Measurements from ENCODE around the gene GPRASP3. TPM values are rescaled to one million over a fixed set of nuclear protein-coding genes. Genes with fewer than 3 reads are reported as not detected.

The GPRASP3 gene
- total RNA-seq, 4 donors from 2014 or later, result 2.5 to 7.0 (median 3.0) TPM

DNA sequence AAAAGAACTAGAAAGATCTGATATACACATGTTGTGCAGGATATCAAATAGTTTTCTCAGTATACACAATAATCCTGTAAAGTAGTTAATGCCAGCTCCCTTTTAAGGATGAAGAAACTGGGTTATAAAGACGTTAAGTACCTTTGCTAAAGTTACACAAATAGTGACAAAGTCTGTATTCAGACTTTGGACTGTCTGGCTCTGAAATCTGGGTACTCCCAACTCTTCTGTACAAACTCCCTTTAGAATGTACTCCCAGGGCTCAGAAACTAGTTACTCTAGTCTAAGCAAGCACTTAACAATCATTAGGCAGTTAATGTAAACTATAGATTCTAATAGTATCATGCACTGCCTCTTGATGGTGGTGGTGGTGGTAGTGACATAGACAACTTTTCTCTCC is 7.2 kb downstream of the GPRASP3 start:
- H3K9me3 ChIP-seq, result no peaks in the 10 kb centered on the region
- DNase-seq (ENCODE audit: low spot score in 2 of 2), result no peak
- 51 to 95% methylated on average over 1 of the region's 1 CpG for WGBS, 2 donors
- no peak overlapping the region for H3K4me3 ChIP-seq
- no peak for TF ChIP-seq CTCF (IDR thresholded peaks at IDR 0.05)
- no peak for TF ChIP-seq EP300 (IDR thresholded peaks at IDR 0.05)
- no peak for TF ChIP-seq POLR2A (IDR thresholded peaks at IDR 0.05)
- H3K4me1 ChIP-seq, result no peaks in the 10 kb centered on the region
- no peak overlapping the region for H3K27ac ChIP-seq
- no peaks in the 10 kb centered on the region for H3K27me3 ChIP-seq
- H3K36me3 ChIP-seq, result no peaks in the 10 kb centered on the region

GRCh38 chrX:102728646-102729045 is 8.1 kb downstream of the GPRASP3 start:
- TF ChIP-seq POLR2A (IDR thresholded peaks at IDR 0.05), result no peak
- TF ChIP-seq EP300 (IDR thresholded peaks at IDR 0.05), result no peak
- no peak for TF ChIP-seq CTCF (IDR thresholded peaks at IDR 0.05)
- 95 to 100% methylated on average over 1 of the region's 1 CpG for WGBS, 2 donors
- no peaks in the 10 kb centered on the region for H3K4me1 ChIP-seq

DNA sequence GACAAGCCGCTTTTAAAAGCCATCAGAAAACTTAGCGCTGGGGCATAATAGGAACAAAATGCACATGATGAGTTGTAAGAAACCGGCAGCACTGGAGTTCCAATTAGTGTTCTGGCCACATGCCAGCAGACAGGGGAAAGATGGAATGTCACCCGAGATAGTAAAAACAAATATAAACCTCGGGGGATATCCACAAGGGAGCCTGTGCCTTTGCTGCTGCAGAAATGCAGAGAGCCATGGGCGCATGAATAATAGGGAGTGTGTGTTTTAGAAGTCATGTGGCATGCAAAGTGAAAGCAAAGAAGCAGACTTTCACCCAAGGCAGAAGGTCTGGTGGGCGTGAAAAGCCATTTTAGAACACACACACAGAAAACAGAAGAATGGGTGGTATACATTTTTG is 19.1 kb downstream of the GPRASP3 start:
- TF ChIP-seq CTCF (IDR thresholded peaks at IDR 0.05) (no peak), POLR2A (IDR thresholded peaks at IDR 0.05) (no peak), EP300 (IDR thresholded peaks at IDR 0.05) (no peak)
- WGBS, 2 donors, result 45 to 50% methylated on average over 7 of the region's 7 CpGs

More at GRCh38 chrX:102728646-102729045, 8.1 kb downstream of the GPRASP3 start:
- no peak overlapping the region for H3K4me3 ChIP-seq
- no peak for DNase-seq (ENCODE audit: low spot score in 2 of 2)
- H3K9me3 ChIP-seq, result no peaks in the 10 kb centered on the region
- H3K27me3 ChIP-seq, result no peaks in the 10 kb centered on the region
- H3K36me3 ChIP-seq, result no peaks in the 10 kb centered on the region
- H3K27ac ChIP-seq, result no peak overlapping the region

DNA sequence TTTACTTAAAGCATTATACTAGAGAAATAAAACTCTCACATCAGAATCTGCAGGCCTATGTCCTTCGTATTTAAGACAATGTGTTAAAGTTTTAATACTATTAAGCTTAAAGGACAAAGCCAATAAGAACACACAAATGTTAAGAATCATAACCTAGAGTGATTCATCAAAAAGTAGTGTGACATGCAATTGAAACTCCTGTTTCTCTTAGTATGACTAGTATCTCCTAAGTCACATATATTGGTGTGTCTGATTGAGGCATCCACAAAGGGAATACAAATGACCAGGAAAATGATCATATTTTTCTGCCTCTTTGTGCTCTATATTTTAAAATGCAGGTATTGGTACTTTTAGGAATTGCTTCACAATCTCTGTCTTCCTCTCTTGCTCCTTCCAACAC is 23.8 kb downstream of the GPRASP3 start:
- Histone ChIP-seq H3K36me3 (no peaks in the 10 kb centered on the region), H3K4me1 (peaks cover 0 to 6% (median 0%) of the 10 kb centered on the region in 4 donors), H3K9me3 (no peaks in the 10 kb centered on the region), H3K27me3 (no peaks in the 10 kb centered on the region), H3K27ac (no peak overlapping the region), H3K4me3 (no peak overlapping the region)
- no peak for DNase-seq (ENCODE audit: low spot score in 2 of 2)
- 72 to 100% methylated on average over 1 of the region's 1 CpG for WGBS, 2 donors
- TF ChIP-seq EP300 (IDR thresholded peaks at IDR 0.05) (no peak), CTCF (IDR thresholded peaks at IDR 0.05) (no peak), POLR2A (IDR thresholded peaks at IDR 0.05) (no peak)

More for the DNA sequence above, 19.1 kb downstream of the GPRASP3 start:
- Histone ChIP-seq H3K9me3 (no peaks in the 10 kb centered on the region), H3K27ac (no peak overlapping the region), H3K4me3 (no peak overlapping the region), H3K36me3 (no peaks in the 10 kb centered on the region), H3K4me1 (no peaks in the 10 kb centered on the region), H3K27me3 (peaks cover 0 to 9% of the 10 kb centered on the region in 2 donors)
- no peak for DNase-seq (ENCODE audit: low spot score in 2 of 2)

DNA sequence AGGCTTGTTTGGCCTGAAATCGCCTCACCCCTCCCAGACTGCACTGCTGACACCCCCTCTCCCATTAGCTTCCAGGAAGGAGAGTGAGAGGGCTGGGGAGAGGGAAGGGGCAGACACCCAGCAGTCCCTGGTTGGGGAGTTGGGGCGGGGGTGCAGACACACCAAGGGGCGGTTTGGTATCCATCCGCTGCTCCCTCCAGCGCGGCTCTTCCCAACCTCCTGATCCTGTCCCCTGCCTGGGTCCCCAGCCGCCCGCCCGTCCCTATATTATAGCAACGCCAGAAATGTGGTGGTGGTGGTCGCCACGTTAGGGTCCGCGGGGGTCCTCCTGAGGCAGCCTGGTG is 24.9 kb downstream of the GPRASP3 start:
- Histone ChIP-seq H3K27me3 (no peaks in the 10 kb centered on the region), H3K4me3 (peak overlapping the region; percentile 27 to 62 (median 44)), H3K36me3 (no peaks in the 10 kb centered on the region), H3K9me3 (no peaks in the 10 kb centered on the region), H3K4me1 (peaks cover 0 to 6% (median 0%) of the 10 kb centered on the region in 4 donors), H3K27ac (no peak overlapping the region)
- TF ChIP-seq CTCF (IDR thresholded peaks at IDR 0.05), result no peak
- TF ChIP-seq POLR2A (IDR thresholded peaks at IDR 0.05), result no peak
- no peak for TF ChIP-seq EP300 (IDR thresholded peaks at IDR 0.05)
- DNase-seq (ENCODE audit: low spot score in 2 of 2), result no peak
- 40 to 54% methylated on average over 5 to 13 of the region's 14 CpGs for WGBS, 2 donors
